ENCODE measurements around the gene LY6G6D. TPM values are rescaled to one million over a fixed set of nuclear protein-coding genes. Genes with fewer than 3 reads are reported as not detected.

LY6G6D gene
- total and polyA plus RNA-seq, 2 of the 13 experiments (the other 11 are each of a cell fraction or from before 2014, with no cell fraction given), result not detected

- TF ChIP-seq REST (IDR thresholded peaks at IDR 0.05; ENCODE audit: borderline replicate concordance in 1 of 2, low read depth in 1 of 2, low read length in 2 of 2) (peak in 1 of 2 experiments; percentile 14; a peak in 1 of 4 replicates), ZNF878 (CRISPR knock-in tag; IDR thresholded peaks at IDR 0.05) (peak; percentile 100), RBM39 (IDR thresholded peaks at IDR 0.05; ENCODE audit: low read depth, low read length, poor library complexity, severe bottlenecking) (peak; percentile 83), NR2F2 (IDR thresholded peaks at IDR 0.05; ENCODE audit: borderline replicate concordance, low read depth) (no peak), ZFP82 (CRISPR knock-in tag; IDR thresholded peaks at IDR 0.05; ENCODE audit: borderline replicate concordance) (peak; percentile 99), RXRB (CRISPR knock-in tag; IDR thresholded peaks at IDR 0.05; ENCODE audit: borderline replicate concordance) (peak; percentile 73; the same call in 1 of the 2 replicates), NPAS2 (CRISPR knock-in tag; IDR thresholded peaks at IDR 0.05; ENCODE audit: borderline replicate concordance) (no peak), TP53 (CRISPR knock-in tag; conservative IDR thresholded peaks at IDR 0.05) (no peak), HDAC2 (CRISPR knock-in tag; IDR thresholded peaks at IDR 0.05) (peak; percentile 67), TEAD3 (CRISPR knock-in tag; optimal IDR thresholded peaks at IDR 0.05; ENCODE audit: borderline replicate concordance) (peak; percentile 72), ZNF556 (CRISPR knock-in tag; IDR thresholded peaks at IDR 0.05; ENCODE audit: borderline replicate concordance) (peak; percentile 90), GABPA (IDR thresholded peaks at IDR 0.05; ENCODE audit: low read depth, low read length) (no peak), GABPA (CRISPR knock-in tag; IDR thresholded peaks at IDR 0.05; ENCODE audit: low read depth) (peak; percentile 60), SIN3B (IDR thresholded peaks at IDR 0.05; ENCODE audit: low read length) (no peak), HOMEZ (CRISPR knock-in tag; IDR thresholded peaks at IDR 0.05; ENCODE audit: low read depth) (peak; percentile 75), SP2 (CRISPR knock-in tag; IDR thresholded peaks at IDR 0.05) (peak; percentile 96), DMTF1 (CRISPR knock-in tag; IDR thresholded peaks at IDR 0.05) (peak; percentile 95), IKZF5 (CRISPR knock-in tag; IDR thresholded peaks at IDR 0.05) (peak; percentile 88), KDM5A (IDR thresholded peaks at IDR 0.05; ENCODE audit: borderline replicate concordance, low read length) (peak; percentile 49; the same call in 1 of the 2 replicates), STAG1 (CRISPR knock-in tag; IDR thresholded peaks at IDR 0.05) (no peak), SIN3A (IDR thresholded peaks at IDR 0.05; ENCODE audit: borderline replicate concordance, low read depth, low read length) (peak; percentile 92; the same call in 1 of the 2 replicates)
These were observed 24.7 kb downstream of the LY6G6D start, which contains the start of gene MSH5 (continued) for GRCh38 chr6:31739639-31740396.

Measured in HepG2 (cell line).